ENCODE results near the gene C11orf98. TPM values are rescaled to one million over a fixed set of nuclear protein-coding genes. Genes with fewer than 3 reads are reported as not detected.

Gene C11orf98
- total RNA-seq, 1 donor from 2014 or later: 76.5 TPM

GRCh38 chr11:62614275-62614674, 50.7 kb downstream of the C11orf98 start:
- no peak overlapping the region for H3K4me3 ChIP-seq (ENCODE audit: low read depth, low read length)
- no peaks in the 10 kb centered on the region for H3K27me3 ChIP-seq (ENCODE audit: control insufficient read depth, insufficient read depth, low read length)
- no peak for DNase-seq (ENCODE audit: low read depth)
- no peaks in the 10 kb centered on the region for H3K36me3 ChIP-seq (ENCODE audit: control insufficient read depth, insufficient read depth, low read length)
- TF ChIP-seq, protein P1, sequence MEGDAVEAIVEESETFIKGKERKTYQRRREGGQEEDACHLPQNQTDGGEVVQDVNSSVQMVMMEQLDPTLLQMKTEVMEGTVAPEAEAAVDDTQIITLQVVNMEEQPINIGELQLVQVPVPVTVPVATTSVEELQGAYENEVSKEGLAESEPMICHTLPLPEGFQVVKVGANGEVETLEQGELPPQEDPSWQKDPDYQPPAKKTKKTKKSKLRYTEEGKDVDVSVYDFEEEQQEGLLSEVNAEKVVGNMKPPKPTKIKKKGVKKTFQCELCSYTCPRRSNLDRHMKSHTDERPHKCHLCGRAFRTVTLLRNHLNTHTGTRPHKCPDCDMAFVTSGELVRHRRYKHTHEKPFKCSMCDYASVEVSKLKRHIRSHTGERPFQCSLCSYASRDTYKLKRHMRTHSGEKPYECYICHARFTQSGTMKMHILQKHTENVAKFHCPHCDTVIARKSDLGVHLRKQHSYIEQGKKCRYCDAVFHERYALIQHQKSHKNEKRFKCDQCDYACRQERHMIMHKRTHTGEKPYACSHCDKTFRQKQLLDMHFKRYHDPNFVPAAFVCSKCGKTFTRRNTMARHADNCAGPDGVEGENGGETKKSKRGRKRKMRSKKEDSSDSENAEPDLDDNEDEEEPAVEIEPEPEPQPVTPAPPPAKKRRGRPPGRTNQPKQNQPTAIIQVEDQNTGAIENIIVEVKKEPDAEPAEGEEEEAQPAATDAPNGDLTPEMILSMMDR (IDR thresholded peaks at IDR 0.05; ENCODE audit: insufficient read depth, low read length, poor library complexity, severe bottlenecking): no peak

GRCh38 chr11:62613291-62613778, 51.7 kb downstream of the C11orf98 start:
- TF ChIP-seq, protein P1 (IDR thresholded peaks at IDR 0.05; ENCODE audit: insufficient read depth, low read length, poor library complexity, severe bottlenecking): no peak

More at GRCh38 chr11:62613291-62613778, 51.7 kb downstream of the C11orf98 start:
- Histone ChIP-seq H3K36me3 (ENCODE audit: control insufficient read depth, insufficient read depth, low read length) (no peaks in the 10 kb centered on the region), H3K27me3 (ENCODE audit: control insufficient read depth, insufficient read depth, low read length) (no peaks in the 10 kb centered on the region), H3K4me3 (ENCODE audit: low read depth, low read length) (no peak overlapping the region)
- no peak for DNase-seq (ENCODE audit: low read depth)

Other genes with a start within 250 kb of the C11orf98 start
- not detected in 2 replicates for gene SCGB1A1, start 246.2 kb downstream of the C11orf98 start, total RNA-seq
- 224 and 226 TPM in 2 replicates for gene AHNAK, start 118.4 kb downstream of the C11orf98 start, total RNA-seq
- 2,411 and 2,583 TPM in 2 replicates for gene EEF1G, start 91.3 kb downstream of the C11orf98 start, total RNA-seq
- gene TUT1, start 73.7 kb downstream of the C11orf98 start, total RNA-seq: 15.0 and 15.2 TPM in 2 replicates
- 136 and 137 TPM in 2 replicates for gene MTA2, start 63.3 kb downstream of the C11orf98 start, total RNA-seq
- gene EML3, start 52.4 kb downstream of the C11orf98 start, total RNA-seq: 20.9 and 21.1 TPM in 2 replicates
- gene ROM1, start 52.0 kb downstream of the C11orf98 start, total RNA-seq: 0.55 and 1.4 TPM in 2 replicates
- 68.7 and 80.8 TPM in 2 replicates for gene B3GAT3, start 43.2 kb downstream of the C11orf98 start, total RNA-seq
- gene GANAB, start 18.6 kb downstream of the C11orf98 start, total RNA-seq: 271 and 300 TPM in 2 replicates
- 26.9 and 36.4 TPM in 2 replicates for gene INTS5, start 11.9 kb downstream of the C11orf98 start, total RNA-seq
- gene CSKMT, start 102 bp upstream of the C11orf98 start, total RNA-seq: 3.4 and 4.0 TPM in 2 replicates
- 8.0 and 8.1 TPM in 2 replicates for gene UQCC3, start 6.5 kb upstream of the C11orf98 start, total RNA-seq
- gene LBHD1, start 7.1 kb upstream of the C11orf98 start, total RNA-seq: 4.1 and 4.6 TPM in 2 replicates
- gene UBXN1, start 13.9 kb upstream of the C11orf98 start, total RNA-seq: 289 and 321 TPM in 2 replicates
- 0.25 TPM in 1 of 2 replicates, not detected in the other for gene LRRN4CL, start 24.3 kb upstream of the C11orf98 start, total RNA-seq
- gene BSCL2, start 42.2 kb upstream of the C11orf98 start, total RNA-seq: 45.2 and 56.1 TPM in 2 replicates
- gene GNG3, start 42.5 kb upstream of the C11orf98 start, total RNA-seq: not detected in 2 replicates
- 12.8 and 14.3 TPM in 2 replicates for gene HNRNPUL2, start 62.2 kb upstream of the C11orf98 start, total RNA-seq
- gene TTC9C, start 63.3 kb upstream of the C11orf98 start, total RNA-seq: 37.5 and 38.6 TPM in 2 replicates
- 17.3 and 18.8 TPM in 2 replicates for gene ZBTB3, start 89.0 kb upstream of the C11orf98 start, total RNA-seq
- gene POLR2G, start 96.4 kb upstream of the C11orf98 start, total RNA-seq: 98.3 and 120 TPM in 2 replicates
- 19.4 and 29.1 TPM in 2 replicates for gene TAF6L, start 106.2 kb upstream of the C11orf98 start, total RNA-seq
- 66.7 and 72.5 TPM in 2 replicates for gene TMEM179B, start 122.2 kb upstream of the C11orf98 start, total RNA-seq
- gene TMEM223, start 126.8 kb upstream of the C11orf98 start, total RNA-seq: 32.8 and 41.3 TPM in 2 replicates
- gene NXF1, start 140.2 kb upstream of the C11orf98 start, total RNA-seq: 40.9 and 41.4 TPM in 2 replicates
- 30.2 and 34.3 TPM in 2 replicates for gene STX5, start 166.8 kb upstream of the C11orf98 start, total RNA-seq
- gene TEX54, start 167.6 kb upstream of the C11orf98 start, total RNA-seq: not detected in 2 replicates
- 90.2 and 92.8 TPM in 2 replicates for gene WDR74, start 174.4 kb upstream of the C11orf98 start, total RNA-seq
- 441 and 475 TPM in 2 replicates for gene SLC3A2, start 215.7 kb upstream of the C11orf98 start, total RNA-seq